ENCODE results near the gene VWA3B.

VWA3B gene

GRCh38 chr2:98350411-98350810, 263.4 kb downstream of the VWA3B start:
- TF ChIP-seq CTCF (conservative IDR thresholded peaks at IDR 0.05; ENCODE audit: low read depth), result no peak
- no peak for DNase-seq (ENCODE audit: low spot score)
- CTCF ChIA-PET, result interaction anchor here (0.6 to 0.7 kb wide), 2 partner anchors 393 to 1375 kb away, joined by 3 read pairs; no protein-coding TSS in a partner anchor
- no peak overlapping the region for H3K27ac ChIP-seq
- POLR2A ChIA-PET (ENCODE audit: low non-redundant PET), result no interaction called here

GRCh38 chr2:98355881-98356280, 268.9 kb downstream of the VWA3B start:
- CTCF ChIA-PET, result no interaction called here
- POLR2A ChIA-PET (ENCODE audit: low non-redundant PET), result no interaction called here
- no peak overlapping the region for H3K27ac ChIP-seq
- no peak for DNase-seq (ENCODE audit: low spot score)
- no peak for TF ChIP-seq CTCF (conservative IDR thresholded peaks at IDR 0.05; ENCODE audit: low read depth)

DNA sequence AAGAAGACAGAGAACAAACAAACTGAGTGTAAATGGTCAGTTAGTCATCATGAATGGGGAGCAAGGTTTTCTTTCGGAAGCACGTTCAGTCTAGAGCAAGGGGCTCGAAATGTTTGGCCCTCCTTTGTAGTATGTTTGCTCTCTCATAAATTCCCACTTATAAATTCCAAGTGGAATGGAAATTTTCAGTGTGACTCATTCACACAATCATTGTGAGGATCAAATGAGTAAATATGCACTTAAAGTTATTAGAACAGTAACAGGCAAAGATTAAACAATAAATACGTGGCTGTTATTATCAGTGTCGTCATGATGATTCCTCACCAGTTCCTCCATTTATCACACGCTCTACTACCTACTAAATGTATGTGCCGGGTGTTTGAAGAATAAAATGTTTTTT, 269.8 kb downstream of the VWA3B start:
- TF ChIP-seq CTCF (conservative IDR thresholded peaks at IDR 0.05; ENCODE audit: low read depth), result no peak
- POLR2A ChIA-PET (ENCODE audit: low non-redundant PET), result no interaction called here
- H3K27ac ChIP-seq, result no peak overlapping the region
- CTCF ChIA-PET, result no interaction called here
- no peak for DNase-seq (ENCODE audit: low spot score)

DNA sequence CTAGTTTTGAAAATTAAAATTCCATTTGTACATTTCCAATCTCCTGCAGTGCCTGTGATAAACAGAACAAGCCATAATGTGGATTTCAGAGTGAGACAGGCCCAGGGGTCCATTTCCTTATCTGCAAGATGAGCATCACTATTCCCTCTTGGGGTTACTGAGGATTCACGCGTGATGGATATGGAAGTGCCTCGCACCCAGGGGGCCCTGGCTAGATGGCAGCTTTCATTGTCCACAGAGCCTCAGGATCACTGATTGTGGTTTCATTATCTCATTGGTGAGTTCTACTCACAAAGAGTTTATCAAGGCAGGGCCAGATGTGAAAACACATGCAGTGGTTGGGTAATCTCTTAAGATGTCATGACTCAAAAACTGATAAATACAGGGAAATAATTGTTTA, 270.9 kb downstream of the VWA3B start:
- no peak for TF ChIP-seq CTCF (conservative IDR thresholded peaks at IDR 0.05; ENCODE audit: low read depth)
- ChIA-PET CTCF (no interaction called here), POLR2A (ENCODE audit: low non-redundant PET) (no interaction called here)
- H3K27ac ChIP-seq, result no peak overlapping the region
- DNase-seq (ENCODE audit: low spot score), result no peak

GRCh38 chr2:98359986-98360385, 273.0 kb downstream of the VWA3B start:
- peak; percentile 35 for DNase-seq (ENCODE audit: low spot score)
- TF ChIP-seq CTCF (conservative IDR thresholded peaks at IDR 0.05; ENCODE audit: low read depth), result no peak
- ChIA-PET CTCF (interaction anchor here (0.6 to 0.7 kb wide), 2 partner anchors 91 to 598 kb away, joined by 4 to 8 read pairs; no protein-coding TSS in a partner anchor), POLR2A (ENCODE audit: low non-redundant PET) (no interaction called here)
- H3K27ac ChIP-seq, result no peak overlapping the region

Measured in RWPE1 (cell line).